SIG-M5 treated with dmso at 0.1 percent for 504 hours (cell line): ENCODE results near the gene RPL41.
"Not testable (repeated sequence)": the region's sequence is repeated elsewhere in the genome, so short reads cannot be mapped to it uniquely, and the experiment has no call there.

ENCODE experiments used
- DNase-seq: peaks from one replicate; lab custom pipeline; 2025; ENCODE audit not compliant: unreplicated experiment; lab: John Stamatoyannopoulos, UW

RPL41 gene

GRCh38 chr12:56154246-56154771 is 37.9 kb downstream of the RPL41 start:
- DNase-seq, result no peak

GRCh38 chr12:56154818-56155217 is 38.4 kb downstream of the RPL41 start:
- DNase-seq, result no peak

DNA sequence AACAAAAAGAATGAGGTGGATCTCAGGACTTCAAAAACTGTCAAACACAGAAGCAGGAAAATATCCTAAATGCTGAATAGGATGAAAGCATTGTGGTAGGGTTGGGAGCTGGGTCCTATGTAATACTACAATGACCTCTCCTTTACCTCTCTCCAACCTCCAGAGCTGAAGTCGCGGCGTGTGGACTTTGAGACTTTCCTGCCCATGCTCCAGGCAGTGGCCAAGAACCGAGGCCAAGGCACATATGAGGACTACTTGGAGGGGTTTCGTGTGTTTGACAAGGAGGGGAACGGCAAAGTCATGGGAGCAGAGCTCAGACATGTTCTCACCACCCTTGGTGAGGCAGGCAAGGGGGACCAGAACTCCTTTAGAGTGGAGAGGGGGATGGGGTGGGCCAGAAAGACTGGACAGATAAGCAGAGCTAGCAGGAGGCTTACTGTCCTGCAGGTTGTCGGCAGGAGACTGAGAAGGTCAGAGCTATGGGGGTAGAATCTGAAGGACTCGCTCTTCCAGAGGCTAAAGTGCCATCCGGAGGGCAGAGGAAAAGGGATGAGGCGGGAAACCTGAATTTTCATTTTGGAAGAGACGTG is 38.9 kb downstream of the RPL41 start:
- no peak for DNase-seq

DNA sequence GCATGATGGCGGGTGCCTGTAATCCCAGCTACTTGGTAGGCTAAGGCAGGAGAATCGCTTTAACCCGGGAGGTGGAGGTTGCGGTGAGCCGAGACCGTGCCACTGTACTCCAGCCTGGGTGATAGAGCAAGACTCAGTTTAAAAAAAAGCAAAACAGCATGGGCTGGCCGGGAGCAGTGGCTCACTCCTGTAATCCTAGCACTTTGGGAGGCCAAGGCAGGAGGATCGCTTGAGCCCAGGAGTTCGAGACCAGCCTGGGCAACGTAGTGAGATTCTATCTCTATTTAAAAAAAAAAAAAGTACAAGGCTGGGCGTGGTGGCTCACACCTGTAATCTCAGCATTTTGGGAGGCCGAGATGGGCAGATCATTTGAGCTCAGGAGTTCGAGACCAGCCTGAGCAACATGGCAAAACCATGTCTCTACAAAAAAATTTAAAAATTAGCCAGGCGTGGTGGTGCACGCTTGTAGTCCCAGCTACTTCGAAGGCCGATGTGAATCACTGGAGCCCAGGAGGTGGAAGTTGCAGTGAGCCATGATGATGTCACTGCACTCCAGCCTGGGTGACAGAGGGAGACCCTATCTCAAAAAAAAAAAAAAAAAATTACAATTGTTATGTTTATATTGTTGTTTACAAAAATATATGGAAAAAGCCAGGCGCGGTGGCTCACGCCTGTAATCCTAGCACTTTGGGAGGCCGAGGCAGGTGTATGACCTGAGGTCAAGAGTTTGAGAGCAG is 40.2 kb downstream of the RPL41 start:
- DNase-seq, result not testable (repeated sequence)

GRCh38 chr12:56157201-56158028 is 41.0 kb downstream of the RPL41 start:
- peak; percentile 97 for DNase-seq

DNA sequence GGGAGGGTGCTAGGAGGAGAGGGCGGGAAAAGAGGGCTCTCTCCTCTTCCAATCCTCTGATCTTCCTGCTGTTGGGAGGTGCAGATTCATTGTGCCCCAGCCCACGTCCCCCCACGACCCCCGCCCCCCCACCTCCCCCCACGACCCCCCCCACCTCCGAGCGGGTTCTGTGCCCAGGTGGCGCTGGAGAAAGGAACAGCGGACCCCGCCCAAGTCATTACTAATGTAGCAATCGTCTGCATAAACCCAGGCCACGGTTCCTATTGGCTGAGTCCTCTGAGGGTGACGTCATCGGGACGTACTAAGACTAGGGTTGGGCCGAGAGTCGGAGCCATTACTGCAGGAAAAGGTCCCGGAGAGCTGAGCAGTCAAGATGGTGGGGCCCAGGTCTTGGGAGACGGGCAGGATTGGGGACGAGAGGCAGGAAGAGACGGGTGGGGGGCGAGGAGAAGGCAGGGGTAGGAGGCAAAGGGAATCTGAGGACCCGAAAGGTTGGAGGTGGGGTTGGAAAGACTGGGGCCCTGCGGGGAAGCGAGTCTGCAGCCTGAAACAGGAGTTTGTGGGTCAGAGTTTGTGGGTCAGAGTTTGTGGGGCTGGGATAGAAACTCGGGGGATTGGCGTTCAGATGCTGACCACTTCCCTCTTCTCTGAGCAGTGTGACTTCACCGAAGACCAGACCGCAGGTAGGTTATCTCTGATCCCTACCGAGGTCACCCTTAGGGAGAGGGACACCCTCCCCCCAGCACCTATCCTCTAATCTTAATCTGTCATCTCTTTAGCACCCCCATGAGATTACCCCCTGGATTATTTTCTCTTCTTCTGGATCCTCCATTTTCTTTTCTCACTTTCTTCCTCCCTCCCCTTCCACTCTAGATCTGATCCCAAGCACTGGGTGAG is 41.8 kb downstream of the RPL41 start, which contains the start of gene MYL6:
TSS of gene MYL6 (plus strand) at position 331 of the 897 bp plus-strand sequence. CDS start at position 374, 43 bp downstream.
- DNase-seq, result peak; percentile 99

- DNase-seq, result peak; percentile 89
These were observed 42.6 kb downstream of the RPL41 start for GRCh38 chr12:56158926-56159461.

- DNase-seq, result no peak
These were observed 43.2 kb downstream of the RPL41 start for GRCh38 chr12:56159482-56160192.

DNA sequence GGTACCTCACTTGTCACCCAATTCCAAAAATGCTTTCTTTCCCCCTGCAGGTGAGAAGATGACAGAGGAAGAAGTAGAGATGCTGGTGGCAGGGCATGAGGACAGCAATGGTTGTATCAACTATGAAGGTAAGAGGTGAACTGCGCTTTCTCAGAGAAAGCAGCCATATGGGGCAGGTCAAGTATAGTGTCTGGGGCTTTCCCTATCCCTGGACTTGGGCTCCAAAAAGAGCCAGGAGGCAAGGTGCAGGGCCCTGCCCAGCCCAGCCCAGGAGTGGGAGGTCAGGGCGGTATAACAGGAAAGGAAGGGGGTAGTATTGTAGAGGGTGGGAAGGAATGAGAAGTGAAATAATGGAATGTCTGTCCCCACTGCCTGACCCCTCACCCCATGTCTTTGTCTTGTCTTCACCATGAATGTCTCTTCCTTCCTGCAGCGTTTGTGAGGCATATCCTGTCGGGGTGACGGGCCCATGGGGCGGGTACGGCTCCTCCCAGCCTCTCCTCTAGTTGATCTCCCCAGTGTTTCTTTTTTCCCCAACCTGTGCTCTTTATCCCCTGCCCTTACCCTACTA is 43.8 kb downstream of the RPL41 start:
- DNase-seq, result no peak

DNA sequence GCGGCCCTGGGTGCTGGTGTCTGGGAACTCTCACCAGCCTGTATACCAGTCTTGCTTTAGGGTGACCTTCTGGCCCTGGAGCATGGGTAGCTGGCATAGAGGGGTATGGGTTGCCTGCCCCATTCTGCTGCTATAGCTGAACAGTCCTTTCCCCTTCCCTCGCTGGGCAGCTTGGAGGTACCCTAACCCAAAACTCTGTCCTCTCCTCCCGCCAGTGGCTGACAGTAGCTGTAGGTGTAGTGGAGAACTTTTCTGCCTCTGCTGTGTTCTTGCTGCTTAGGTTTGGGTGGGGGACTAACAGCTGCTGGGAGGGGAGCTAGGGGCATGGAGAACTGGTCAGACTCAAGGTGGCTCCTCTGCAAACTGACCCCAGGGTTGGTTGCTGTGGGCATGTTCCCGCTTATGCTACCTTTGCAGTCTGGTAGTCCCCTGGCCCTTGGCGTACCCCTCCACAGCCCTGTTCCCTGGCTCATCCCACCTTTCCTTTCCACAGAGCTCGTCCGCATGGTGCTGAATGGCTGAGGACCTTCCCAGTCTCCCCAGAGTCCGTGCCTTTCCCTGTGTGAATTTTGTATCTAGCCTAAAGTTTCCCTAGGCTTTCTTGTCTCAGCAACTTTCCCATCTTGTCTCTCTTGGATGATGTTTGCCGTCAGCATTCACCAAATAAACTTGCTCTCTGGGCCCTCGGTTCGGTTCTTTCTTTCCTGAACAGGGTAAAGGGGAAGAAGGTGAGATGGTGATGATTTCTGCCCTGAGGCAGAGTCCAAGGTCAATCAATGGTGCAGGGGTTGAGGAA is 44.7 kb downstream of the RPL41 start:
- DNase-seq, result no peak

GRCh38 chr12:56161690-56162351 is 45.4 kb downstream of the RPL41 start:
- DNase-seq, result no peak

DNA sequence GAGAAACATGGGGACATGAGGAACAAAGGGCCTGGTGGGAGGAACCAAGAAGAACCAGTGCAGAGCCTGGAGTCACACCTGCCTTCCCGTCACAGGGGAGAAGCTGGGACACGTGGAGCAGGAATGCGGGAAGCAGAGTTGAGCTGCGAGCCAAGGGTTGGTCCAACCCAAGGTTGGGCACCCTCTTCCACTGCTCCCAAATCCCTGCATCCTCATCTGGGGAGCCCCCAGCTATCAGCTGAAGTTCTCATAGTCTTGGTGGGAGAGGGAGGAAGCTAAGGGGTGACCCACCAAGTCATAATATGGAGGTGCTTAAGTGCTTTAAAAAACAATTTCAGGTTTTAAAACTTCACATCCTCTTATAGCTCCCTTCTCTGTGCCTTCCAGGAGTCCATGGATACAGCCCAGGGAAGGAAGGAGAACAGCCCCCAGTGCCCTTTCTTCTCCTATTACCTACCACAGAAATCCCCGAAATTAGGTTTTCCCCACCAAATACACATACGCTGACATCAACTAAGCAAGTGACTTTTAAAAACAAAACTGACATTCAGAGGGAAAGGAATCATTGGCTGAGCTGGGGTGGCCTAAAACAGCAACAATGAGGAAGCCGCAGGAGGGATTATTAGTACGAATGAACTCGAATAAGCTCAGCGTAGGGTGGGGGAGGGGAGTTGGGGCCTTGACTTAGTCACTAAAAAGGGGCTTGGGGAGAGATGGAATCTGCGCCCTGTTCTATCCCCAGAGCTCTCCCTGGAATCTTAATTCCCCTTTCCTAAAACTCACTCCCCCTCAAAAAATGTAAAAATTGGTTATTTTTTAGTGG is 46.2 kb downstream of the RPL41 start:
- no peak for DNase-seq

- DNase-seq, result no peak
These were observed 47.3 kb downstream of the RPL41 start for GRCh38 chr12:56163533-56164344.

DNA sequence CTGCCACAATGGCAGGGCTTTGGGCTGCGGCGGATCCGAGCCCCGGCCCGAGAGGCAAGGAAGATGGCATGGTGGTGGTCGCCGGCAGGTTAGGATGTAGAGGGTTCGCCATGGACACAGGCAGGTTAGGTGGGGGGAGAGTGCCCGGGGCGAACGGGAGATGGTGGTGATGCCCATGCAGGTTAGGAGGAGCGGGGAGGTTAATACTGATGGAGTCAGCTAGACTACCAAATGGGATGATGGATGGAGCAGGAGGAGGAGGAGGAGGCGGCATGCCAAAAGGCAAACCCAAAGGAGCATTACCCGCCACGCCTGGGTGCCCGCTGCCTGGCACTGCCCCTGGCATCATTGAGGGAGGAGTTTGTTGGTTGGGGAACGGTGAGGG is 47.9 kb downstream of the RPL41 start:
- no peak for DNase-seq

DNA sequence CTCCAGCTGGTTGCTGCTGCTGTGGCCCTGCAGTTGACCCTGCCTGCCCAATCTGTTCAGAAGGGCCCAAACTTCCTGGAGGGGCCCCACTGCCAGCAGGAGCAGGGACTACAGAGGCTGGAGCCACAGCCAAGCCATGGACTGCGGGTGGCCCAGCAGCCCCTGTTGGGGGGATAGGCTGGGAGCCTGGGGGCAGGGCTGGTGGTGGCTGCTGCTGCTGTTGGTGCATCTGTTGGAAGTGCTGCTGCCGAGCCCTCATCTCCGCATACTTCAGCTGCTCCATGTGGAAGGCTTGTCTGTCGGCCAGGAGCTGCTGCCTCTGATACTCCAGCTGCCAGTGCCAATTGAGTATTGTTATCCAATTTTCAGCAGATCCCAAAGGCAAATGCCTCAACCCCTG is 48.9 kb downstream of the RPL41 start:
- no peak for DNase-seq
